Fibroblast of villous mesenchyme (primary cell): ENCODE measurements around the gene C1orf21. TPM values are rescaled to one million over a fixed set of nuclear protein-coding genes. Genes with fewer than 3 reads are reported as not detected.
A peak's percentile ranks its signal among the peaks of the same experiment; 100 is the strongest.
"Not testable (repeated sequence)": the region's sequence is repeated elsewhere in the genome, so short reads cannot be mapped to it uniquely, and the experiment has no call there.

ENCODE experiments used
- DNase-seq: peaks from one replicate; pipeline ENCODE4 v3.0.0-alpha.2; 2010; ENCODE audit warnings: low read depth
- H3K4me3 ChIP-seq: 2 replicates; pipeline ENCODE4 v1.5.1; 2011; ENCODE audit warnings: low read depth, mild to moderate bottlenecking, low read length
- CTCF ChIP-seq: IDR thresholded peaks from 2 replicates; pipeline ENCODE4 v1.5.1; 2012; ENCODE audit warnings: low read depth, mild to moderate bottlenecking, low read length; ENCODE audit not compliant: insufficient read depth
- total RNA-seq: library from RNA; depleted of rRNA; stranded (reverse); fragments of >200 nt; gene quantifications from 2 replicates; pipeline ENCODE4 v1.2.3, GENCODE V29; 2012

C1orf21 gene
- 3.5 and 3.9 TPM in 2 replicates for total RNA-seq

DNA sequence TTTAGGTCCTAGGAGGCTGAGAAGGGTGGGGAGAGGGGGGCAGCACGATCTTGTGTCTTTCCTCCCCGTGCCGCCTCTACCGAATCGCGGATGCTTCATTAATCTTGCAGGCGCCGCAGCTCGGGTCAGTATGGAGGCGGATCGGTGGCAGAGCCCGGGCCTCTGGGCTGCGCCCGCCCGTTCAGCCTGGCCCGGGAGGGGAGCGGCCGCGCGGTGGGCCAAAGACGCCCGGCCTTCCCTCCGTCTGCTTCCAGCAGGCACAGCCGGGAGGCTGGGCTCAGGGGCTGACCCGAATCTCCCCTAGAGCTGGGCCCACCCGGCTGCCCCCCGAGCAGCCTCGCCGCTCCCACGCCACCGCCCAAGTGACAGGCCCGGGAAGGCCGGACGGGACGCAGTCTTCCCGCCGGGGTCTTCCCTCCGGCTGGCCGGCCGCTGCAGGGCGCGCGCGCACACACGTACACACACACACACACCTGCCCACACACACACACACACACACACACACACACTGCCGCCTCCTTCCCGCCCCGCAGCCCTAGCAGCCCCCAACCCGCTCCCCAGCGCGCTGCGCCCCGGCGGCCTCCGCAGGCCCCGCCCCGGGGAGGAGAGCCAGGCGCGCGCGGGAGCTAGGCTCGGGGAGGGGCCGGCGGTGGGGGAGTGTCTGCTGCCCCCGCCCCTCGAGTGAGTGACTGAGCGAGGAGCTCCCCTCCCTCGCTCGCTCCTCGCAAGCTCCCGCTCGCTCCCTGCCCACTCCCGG lies at the start of gene C1orf21:
TSS of gene C1orf21 (plus strand) at position 718 of the 757 bp plus-strand sequence. CDS start 90,481 bp downstream, outside the sequence.
- DNase-seq: peak; percentile 92
- H3K4me3 ChIP-seq: peak within 1 kb of the TSS; percentile 85
- TF ChIP-seq CTCF: no peak

DNA sequence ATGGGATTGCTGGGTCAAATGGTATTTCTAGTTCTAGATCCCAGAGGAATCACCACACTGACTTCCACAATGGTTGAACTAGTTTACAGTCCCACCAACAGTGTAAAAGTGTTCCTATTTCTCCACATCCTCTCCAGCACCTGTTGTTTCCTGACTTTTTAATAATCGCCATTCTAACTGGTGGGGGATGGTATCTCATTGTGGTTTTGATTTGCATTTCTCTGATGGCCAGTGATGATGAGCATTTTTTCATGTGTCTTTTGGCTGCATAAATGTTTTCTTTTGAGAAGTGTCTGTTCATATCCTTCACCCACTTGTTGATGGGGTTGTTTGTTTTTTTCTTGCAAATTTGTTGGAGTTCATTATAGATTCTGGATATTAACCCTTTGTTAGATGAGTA lies 49.0 kb upstream of the C1orf21 start:
- not testable (repeated sequence) for H3K4me3 ChIP-seq, DNase-seq

DNA sequence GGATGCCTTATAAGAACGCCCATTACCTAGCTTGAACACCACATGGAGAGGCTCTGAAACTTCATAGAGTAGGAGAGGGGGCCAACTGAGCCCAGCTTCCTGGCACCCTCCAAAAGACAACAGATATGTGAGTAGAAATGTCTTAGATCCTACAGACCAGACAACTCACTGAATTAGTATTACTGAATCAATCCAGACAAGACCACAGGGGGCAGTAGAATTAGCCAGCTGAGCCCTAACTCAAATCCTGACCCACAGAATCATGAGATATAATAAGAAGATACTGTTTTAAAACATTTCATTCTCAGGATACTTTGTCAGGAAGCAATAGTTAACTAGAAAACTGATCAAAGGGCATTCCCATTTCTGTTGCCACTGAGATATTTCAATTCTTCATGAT lies 45.8 kb upstream of the C1orf21 start:
- peak; percentile 9 for DNase-seq
- H3K4me3 ChIP-seq: no peak overlapping the region
- TF ChIP-seq CTCF: peak; percentile 47

DNA sequence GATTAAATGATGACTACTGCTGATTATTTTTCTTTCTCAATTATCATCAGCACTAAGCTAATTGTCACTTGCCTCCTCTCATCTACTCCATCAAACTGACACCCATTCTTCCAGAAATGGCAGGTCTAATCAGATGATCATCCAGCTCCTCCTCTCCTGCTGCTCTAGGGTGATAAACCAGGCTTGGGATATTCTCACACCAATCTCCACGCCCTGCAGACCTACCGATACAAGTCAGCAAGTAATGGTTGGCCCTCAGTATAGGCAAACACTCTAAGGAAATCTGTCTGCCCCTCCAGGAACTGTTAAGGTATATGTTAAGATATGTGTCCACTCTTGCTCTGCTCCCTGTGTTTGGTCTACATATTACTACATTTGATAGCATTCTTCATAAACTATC lies 36.3 kb upstream of the C1orf21 start:
- H3K4me3 ChIP-seq: no peak overlapping the region
- no peak for TF ChIP-seq CTCF
- no peak for DNase-seq

GRCh38 chr1:184351416-184351975 lies 35.3 kb upstream of the C1orf21 start:
- no peak overlapping the region for H3K4me3 ChIP-seq
- no peak for TF ChIP-seq CTCF
- no peak for DNase-seq

- no peak overlapping the region for H3K4me3 ChIP-seq
- no peak for DNase-seq
- TF ChIP-seq CTCF: no peak
Observed at GRCh38 chr1:184352776-184353175, 34.1 kb upstream of the C1orf21 start.

GRCh38 chr1:184354719-184355118 lies 32.1 kb upstream of the C1orf21 start:
- H3K4me3 ChIP-seq: no peak overlapping the region
- no peak for TF ChIP-seq CTCF
- DNase-seq: no peak
